Mesenchymal stem cell (in vitro differentiated cells and primary cell): ENCODE data around the gene KATNB1.

ENCODE experiments used
- DNase-seq: peaks from one replicate; pipeline ENCODE4 v3.0.0-alpha.2; 2013
- H2AFZ ChIP-seq: one replicate; pipeline ENCODE4 v1.6.1; 2013; ENCODE audit warnings: low read depth, mild to moderate bottlenecking, control low read depth, inconsistent platforms, low read length, moderate library complexity
- H2AK5ac ChIP-seq: 2 replicates; pipeline ENCODE4 v1.6.1; 2013; ENCODE audit warnings: low read length, moderate library complexity, mild to moderate bottlenecking, inconsistent platforms; ENCODE audit not compliant: severe bottlenecking
- H2BK120ac ChIP-seq: one replicate; pipeline ENCODE4 v1.6.1; 2013; ENCODE audit warnings: low read depth, mild to moderate bottlenecking, inconsistent platforms, low read length, moderate library complexity
- H2BK12ac ChIP-seq, 2 experiments: one replicate each; pipeline ENCODE4 v1.6.1; 2013; ENCODE audit warnings: inconsistent platforms in 2 of 2, low read length in 2 of 2, mild to moderate bottlenecking in 2 of 2, moderate library complexity in 2 of 2, control low read depth in 1 of 2
- H2BK15ac ChIP-seq: one replicate; pipeline ENCODE4 v1.6.1; 2013; ENCODE audit warnings: mild to moderate bottlenecking, low read depth, inconsistent platforms; ENCODE audit not compliant: poor library complexity, severe bottlenecking
- H2BK5ac ChIP-seq: 2 replicates; pipeline ENCODE4 v1.6.1; 2013; ENCODE audit warnings: low read depth, mild to moderate bottlenecking, low read length, control low read depth, inconsistent platforms; ENCODE audit not compliant: poor library complexity, severe bottlenecking
- H3K14ac ChIP-seq, 2 experiments: one replicate each; pipeline ENCODE4 v1.6.1; 2013; ENCODE audit warnings: inconsistent platforms in 2 of 2, low read length in 2 of 2, control low read depth in 1 of 2, mild to moderate bottlenecking in 1 of 2, moderate library complexity in 1 of 2
- H3K18ac ChIP-seq, 2 experiments: one replicate each; pipeline ENCODE4 v1.6.1; 2013; ENCODE audit warnings: inconsistent platforms in 2 of 2, low read length in 2 of 2, control low read depth in 1 of 2, low read depth in 1 of 2, mild to moderate bottlenecking in 1 of 2
- H3K23ac ChIP-seq, 2 experiments: one replicate each; pipeline ENCODE4 v1.6.1; 2013; ENCODE audit warnings: inconsistent platforms in 2 of 2, low read length in 2 of 2, mild to moderate bottlenecking in 2 of 2, moderate library complexity in 2 of 2, control low read depth in 1 of 2
- H3K27ac ChIP-seq: 2 replicates; pipeline ENCODE4 v1.5.1; 2013; ENCODE audit warnings: mild to moderate bottlenecking, moderate library complexity, low read length, control low read depth, inconsistent platforms; ENCODE audit not compliant: poor library complexity, severe bottlenecking
- H3K27me3 ChIP-seq, 2 experiments: 2 replicates each; pipeline versions ENCODE4 v1.6.1 to v1.7.0; 2013; ENCODE audit warnings: low read length in 2 of 2, mild to moderate bottlenecking in 2 of 2, moderate library complexity in 2 of 2, control low read depth in 1 of 2, inconsistent platforms in 1 of 2; ENCODE audit not compliant: control insufficient read depth in 1 of 2, insufficient read depth in 1 of 2
- H3K36me3 ChIP-seq, 2 experiments: 2 replicates each; pipeline versions ENCODE4 v1.6.1 to v1.7.0; 2013; ENCODE audit warnings: low read length in 2 of 2, control low read depth in 1 of 2, inconsistent platforms in 1 of 2, low read depth in 1 of 2, mild to moderate bottlenecking in 1 of 2; ENCODE audit not compliant: insufficient read depth in 2 of 2, control insufficient read depth in 1 of 2
- H3K4ac ChIP-seq, 2 experiments: one replicate each; pipeline ENCODE4 v1.6.1; 2013; ENCODE audit warnings: inconsistent platforms in 2 of 2, low read length in 2 of 2, mild to moderate bottlenecking in 2 of 2, moderate library complexity in 2 of 2, control low read depth in 1 of 2, low read depth in 1 of 2
- H3K4me1 ChIP-seq: 2 replicates; pipeline ENCODE4 v1.6.1; 2013; ENCODE audit warnings: low read depth, low read length, control low read depth; ENCODE audit not compliant: control insufficient read depth, insufficient read depth
- H3K4me2 ChIP-seq: 2 replicates; pipeline ENCODE4 v1.6.1; 2013; ENCODE audit warnings: low read length, mild to moderate bottlenecking, inconsistent platforms; ENCODE audit not compliant: poor library complexity, severe bottlenecking
- H3K4me3 ChIP-seq, 2 experiments: 2 replicates each; pipeline versions ENCODE4 v1.5.1 to v1.7.0; 2013; ENCODE audit warnings: low read length in 2 of 2, mild to moderate bottlenecking in 2 of 2, control low read depth in 1 of 2, low read depth in 1 of 2; ENCODE audit not compliant: insufficient read depth in 1 of 2
- H3K79me1 ChIP-seq: replicated peaks from 2 replicates; pipeline ENCODE4 v1.6.1; 2013; ENCODE audit warnings: mild to moderate bottlenecking, control low read depth, low read length, inconsistent platforms; ENCODE audit not compliant: poor library complexity, severe bottlenecking
- H3K9ac ChIP-seq: 2 replicates; pipeline ENCODE4 v1.7.0; 2013; ENCODE audit warnings: mild to moderate bottlenecking, low read length, moderate library complexity
- H3K9me3 ChIP-seq: 2 replicates; pipeline ENCODE4 v1.7.0; 2013; ENCODE audit warnings: mild to moderate bottlenecking, low read length; ENCODE audit not compliant: control insufficient read depth
- H4K8ac ChIP-seq: one replicate; pipeline ENCODE4 v1.6.1; 2013; ENCODE audit warnings: inconsistent platforms, mild to moderate bottlenecking, low read length, moderate library complexity
- H4K91ac ChIP-seq: one replicate; pipeline ENCODE4 v1.6.1; 2013; ENCODE audit warnings: mild to moderate bottlenecking, low read length, inconsistent platforms
- WGBS: methylation state at CpG from one replicate; pipeline ENCODE4 v1.1.7; 2013; ENCODE audit warnings: mixed read lengths; 5-methylcytosine and 5-hydroxymethylcytosine counted together

KATNB1 gene

GRCh38 chr16:57766714-57767348 is 31.3 kb downstream of the KATNB1 start:
- no peak overlapping the region for H4K91ac ChIP-seq
- WGBS: 95% methylated on average over 15 of the region's 15 CpGs
- H2AK5ac ChIP-seq: no peak overlapping the region
- no peak overlapping the region for H3K9ac ChIP-seq
- no peak for DNase-seq
- H3K4me3 ChIP-seq: no peak overlapping the region
- H3K14ac ChIP-seq: no peak overlapping the region
- no peak overlapping the region for H2AFZ ChIP-seq
- peaks cover 56 to 94% of the 10 kb centered on the region in 2 experiments for H3K36me3 ChIP-seq
- no peak overlapping the region for H2BK5ac ChIP-seq
- no peak overlapping the region for H4K8ac ChIP-seq
- H3K27me3 ChIP-seq: no peaks in the 10 kb centered on the region
- no peak overlapping the region for H3K27ac ChIP-seq
- no peak overlapping the region for H2BK15ac ChIP-seq
- H3K18ac ChIP-seq: no peak overlapping the region
- H3K79me1 ChIP-seq: peaks cover 41% of the 10 kb centered on the region
- peaks cover 50% of the 10 kb centered on the region for H3K4me1 ChIP-seq
- no peak overlapping the region for H3K23ac ChIP-seq
- H3K4me2 ChIP-seq: no peak overlapping the region
- H2BK12ac ChIP-seq: no peak overlapping the region
- no peak overlapping the region for H3K4ac ChIP-seq
- no peak overlapping the region for H2BK120ac ChIP-seq
- no peaks in the 10 kb centered on the region for H3K9me3 ChIP-seq

GRCh38 chr16:57769541-57770145 is 34.1 kb downstream of the KATNB1 start:
- Histone ChIP-seq H4K91ac (no peak overlapping the region), H3K14ac (no peak overlapping the region), H3K9ac (no peak overlapping the region), H3K23ac (no peak overlapping the region), H3K18ac (no peak overlapping the region), H2AK5ac (no peak overlapping the region), H3K36me3 (peaks cover 56 to 87% of the 10 kb centered on the region in 2 experiments), H2AFZ (no peak overlapping the region), H3K27me3 (no peaks in the 10 kb centered on the region), H3K9me3 (no peaks in the 10 kb centered on the region), H2BK120ac (no peak overlapping the region), H3K79me1 (peaks cover 44% of the 10 kb centered on the region), H3K4me1 (peaks cover 48% of the 10 kb centered on the region), H3K4me2 (no peak overlapping the region), H4K8ac (no peak overlapping the region), H2BK12ac (no peak overlapping the region), H3K4me3 (no peak overlapping the region), H2BK15ac (no peak overlapping the region), H2BK5ac (no peak overlapping the region), H3K4ac (no peak overlapping the region), H3K27ac (no peak overlapping the region)
- DNase-seq: no peak
- WGBS: 97% methylated on average over 21 of the region's 22 CpGs

- Histone ChIP-seq H3K4me3 (no peak overlapping the region), H3K9ac (no peak overlapping the region), H3K4me1 (peaks cover 48% of the 10 kb centered on the region), H3K27me3 (no peaks in the 10 kb centered on the region), H3K79me1 (peaks cover 42% of the 10 kb centered on the region), H3K14ac (no peak overlapping the region), H3K18ac (no peak overlapping the region), H3K9me3 (no peaks in the 10 kb centered on the region), H3K4me2 (no peak overlapping the region), H3K4ac (no peak overlapping the region), H3K36me3 (peaks cover 53 to 87% of the 10 kb centered on the region in 2 experiments), H2BK120ac (no peak overlapping the region), H2BK12ac (no peak overlapping the region), H4K8ac (no peak overlapping the region), H2AFZ (no peak overlapping the region), H4K91ac (no peak overlapping the region), H2BK5ac (no peak overlapping the region), H2AK5ac (no peak overlapping the region), H3K23ac (no peak overlapping the region), H2BK15ac (no peak overlapping the region), H3K27ac (no peak overlapping the region)
- WGBS: 97% methylated on average over 15 of the region's 15 CpGs
- no peak for DNase-seq
Measured at GRCh38 chr16:57770361-57770760, 34.8 kb downstream of the KATNB1 start.

- Histone ChIP-seq H4K8ac (no peak overlapping the region), H3K4me3 (no peak overlapping the region), H3K9ac (no peak overlapping the region), H3K4me2 (no peak overlapping the region), H3K27ac (no peak overlapping the region), H3K27me3 (no peaks in the 10 kb centered on the region), H2AFZ (no peak overlapping the region), H3K18ac (no peak overlapping the region), H2BK5ac (no peak overlapping the region), H4K91ac (no peak overlapping the region), H3K4me1 (peaks cover 51% of the 10 kb centered on the region), H3K4ac (no peak overlapping the region), H3K23ac (no peak overlapping the region), H3K79me1 (peaks cover 36% of the 10 kb centered on the region), H3K9me3 (no peaks in the 10 kb centered on the region), H2BK15ac (no peak overlapping the region), H2BK120ac (no peak overlapping the region), H2BK12ac (no peak overlapping the region), H3K36me3 (peaks cover 45 to 87% of the 10 kb centered on the region in 2 experiments), H2AK5ac (no peak overlapping the region), H3K14ac (no peak overlapping the region)
- 98% methylated on average over 26 of the region's 26 CpGs for WGBS
- DNase-seq: no peak
Measured at GRCh38 chr16:57771141-57771785, 35.7 kb downstream of the KATNB1 start.
